ENCODE measurements around the gene CYS1.

The CYS1 gene

GRCh38 chr2:10091182-10091888 is 11.1 kb upstream of the CYS1 start:
- DNase-seq, result no peak

GRCh38 chr2:10089565-10090190 is 9.5 kb upstream of the CYS1 start:
- no peak for DNase-seq

GRCh38 chr2:10087360-10087759 is 7.1 kb upstream of the CYS1 start:
- no peak for DNase-seq

- no peak for DNase-seq
These were observed 6.7 kb upstream of the CYS1 start for GRCh38 chr2:10086950-10087349.

GRCh38 chr2:10085668-10086059 is 5.5 kb upstream of the CYS1 start:
- no peak for DNase-seq

GRCh38 chr2:10085043-10085667 is 4.9 kb upstream of the CYS1 start:
- DNase-seq, result no peak

- DNase-seq, result no peak
These were observed 4.1 kb upstream of the CYS1 start for GRCh38 chr2:10084223-10084865.

GRCh38 chr2:10083692-10084211 is 3.5 kb upstream of the CYS1 start:
- no peak for DNase-seq

- DNase-seq, result no peak
These were observed 2.8 kb upstream of the CYS1 start for GRCh38 chr2:10083046-10083445.

GRCh38 chr2:10080536-10081304 is 509 bp upstream of the CYS1 start:
- DNase-seq, result no peak

- no peak for DNase-seq
These were observed 843 bp downstream of the CYS1 start for GRCh38 chr2:10079266-10079869.

- no peak for DNase-seq
These were observed 1.4 kb downstream of the CYS1 start for GRCh38 chr2:10078704-10079265.

GRCh38 chr2:10078001-10078400 is 2.2 kb downstream of the CYS1 start:
- DNase-seq, result no peak

- no peak for DNase-seq
These were observed 3.2 kb downstream of the CYS1 start for GRCh38 chr2:10076988-10077527.

GRCh38 chr2:10076511-10076910 is 3.7 kb downstream of the CYS1 start:
- no peak for DNase-seq

GRCh38 chr2:10075571-10076209 is 4.5 kb downstream of the CYS1 start:
- DNase-seq, result no peak

GRCh38 chr2:10075101-10075500 is 5.1 kb downstream of the CYS1 start:
- DNase-seq, result no peak

- no peak for DNase-seq
These were observed 6.5 kb downstream of the CYS1 start for GRCh38 chr2:10073706-10074105.

GRCh38 chr2:10072656-10073480 is 7.3 kb downstream of the CYS1 start:
- peak; percentile 81 for DNase-seq

- no peak for DNase-seq
These were observed 8.6 kb downstream of the CYS1 start for GRCh38 chr2:10071595-10071994.
